Loucy (cell line): Measurements from ENCODE around the gene HSPA12B.

Source experiments
- H2AFZ ChIP-seq: fragments of 200-600 bp; sonication (generic); 2 replicates; pipeline ENCODE4 v1.6.0; 2016; ENCODE audit warnings: antibody characterized with exemption, mild to moderate bottlenecking, low read length, moderate library complexity
- H3F3A ChIP-seq: fragments of 200-600 bp; 2 replicates; pipeline ENCODE4 v1.6.0; 2016; ENCODE audit warnings: antibody characterized with exemption, low read depth, mild to moderate bottlenecking
- H3K27me3 ChIP-seq: fragments of 200-600 bp; sonication (generic); 2 replicates; pipeline ENCODE4 v1.6.1; 2014; ENCODE audit warnings: low read length, mild to moderate bottlenecking; ENCODE audit not compliant: insufficient read depth, poor library complexity, severe bottlenecking
- H3K36me3 ChIP-seq: fragments of 200-600 bp; sonication (generic); 2 replicates; pipeline ENCODE4 v1.6.1; 2016; ENCODE audit warnings: low read length; ENCODE audit not compliant: insufficient read depth
- H3K4me1 ChIP-seq: fragments of 200-600 bp; sonication (generic); 2 replicates; pipeline ENCODE4 v1.5.1; 2014; ENCODE audit warnings: low read length, mild to moderate bottlenecking; ENCODE audit not compliant: insufficient read depth, poor library complexity, severe bottlenecking
- H3K4me2 ChIP-seq: fragments of 200-600 bp; sonication (generic); 2 replicates; pipeline ENCODE4 v1.6.0; 2014; ENCODE audit warnings: antibody characterized with exemption, low read length, low read depth, mild to moderate bottlenecking; ENCODE audit not compliant: poor library complexity, severe bottlenecking
- H3K4me3 ChIP-seq: fragments of 200-600 bp; sonication (generic); 2 replicates; pipeline ENCODE4 v1.5.1; 2014; ENCODE audit warnings: low read length, mild to moderate bottlenecking, mixed read lengths; ENCODE audit not compliant: poor library complexity, severe bottlenecking
- H3K79me2 ChIP-seq: fragments of 200-600 bp; sonication (generic); 2 replicates; pipeline ENCODE4 v1.6.1; 2014; ENCODE audit warnings: low read length; ENCODE audit not compliant: insufficient read depth
- H3K9ac ChIP-seq: fragments of 200-600 bp; sonication (generic); 2 replicates; pipeline ENCODE4 v1.6.0; 2014; ENCODE audit warnings: mild to moderate bottlenecking, low read depth, low read length, moderate library complexity; ENCODE audit not compliant: poor library complexity, severe bottlenecking
- H3K9me2 ChIP-seq: fragments of 200-600 bp; sonication (generic); replicated peaks from 2 replicates; pipeline ENCODE4 v1.6.1; 2016; ENCODE audit warnings: low read depth, low read length, mixed read lengths
- H3K9me3 ChIP-seq: fragments of 200-600 bp; sonication (generic); 2 replicates; pipeline ENCODE4 v1.6.1; 2014; ENCODE audit warnings: mild to moderate bottlenecking, antibody characterized with exemption, low read length, low read depth; ENCODE audit not compliant: insufficient read depth
- H4K20me1 ChIP-seq: fragments of 200-600 bp; sonication (generic); 2 replicates; pipeline ENCODE4 v1.6.0; 2014; ENCODE audit warnings: antibody characterized with exemption, low read length, mild to moderate bottlenecking; ENCODE audit not compliant: insufficient read depth, poor library complexity, severe bottlenecking
- EZH2phosphoT487 ChIP-seq: fragments of 200-600 bp; IDR thresholded peaks from 2 replicates; pipeline ENCODE4 v1.6.1; 2018; ENCODE audit warnings: antibody characterized with exemption, mild to moderate bottlenecking, moderate library complexity, borderline replicate concordance
- TF ChIP-seq, protein P1 (sequence below): fragments of 200-600 bp; sonication (generic); conservative IDR thresholded peaks from 2 replicates; pipeline ENCODE4 v1.5.1; 2014; ENCODE audit warnings: mild to moderate bottlenecking, antibody characterized with exemption, low read length

Gene HSPA12B

DNA sequence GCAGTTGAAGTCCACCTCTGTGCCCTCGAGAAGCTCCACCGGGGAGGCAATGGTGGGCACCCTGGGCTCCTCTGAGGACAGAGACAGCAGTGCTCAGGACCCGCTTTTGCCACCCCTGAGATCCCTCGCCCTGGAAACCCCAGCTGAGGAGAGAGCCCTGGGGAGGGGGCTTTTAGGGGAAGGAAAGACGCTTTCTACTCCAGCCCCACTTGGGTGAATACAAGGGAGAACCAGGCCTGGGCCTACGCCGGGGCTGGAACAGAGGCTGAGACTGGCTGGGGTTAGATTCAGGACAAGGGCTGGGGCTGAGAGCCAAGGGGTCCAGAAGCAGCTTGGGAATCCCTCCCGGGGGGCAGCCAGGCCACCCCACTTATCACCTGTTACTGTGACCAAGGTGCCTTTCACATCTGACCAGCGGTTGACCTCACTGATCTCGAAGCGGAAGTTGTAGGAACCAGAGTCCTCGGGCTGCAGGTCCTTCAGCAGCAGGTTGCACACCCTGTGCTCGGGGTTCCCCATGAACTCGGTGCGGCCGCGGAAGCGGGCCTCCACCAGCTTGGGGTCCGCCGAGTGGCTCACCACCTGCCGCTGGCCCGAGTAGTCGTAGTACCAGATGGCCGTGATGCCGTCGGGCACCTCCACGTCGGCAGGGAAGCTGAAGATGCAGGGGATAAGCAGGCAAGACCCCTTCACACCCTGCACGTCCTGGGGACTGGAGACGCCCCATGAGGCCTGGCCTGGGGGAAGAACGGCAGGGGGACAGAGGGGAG, 26.3 kb upstream of the HSPA12B start:
- no peak overlapping the region for H3K4me2 ChIP-seq
- H3K36me3 ChIP-seq: no peaks in the 10 kb centered on the region
- no peaks in the 10 kb centered on the region for H3K79me2 ChIP-seq
- H2AFZ ChIP-seq: no peak overlapping the region
- H3K9ac ChIP-seq: no peak overlapping the region
- H3K9me3 ChIP-seq: no peaks in the 10 kb centered on the region
- TF ChIP-seq, protein P1, sequence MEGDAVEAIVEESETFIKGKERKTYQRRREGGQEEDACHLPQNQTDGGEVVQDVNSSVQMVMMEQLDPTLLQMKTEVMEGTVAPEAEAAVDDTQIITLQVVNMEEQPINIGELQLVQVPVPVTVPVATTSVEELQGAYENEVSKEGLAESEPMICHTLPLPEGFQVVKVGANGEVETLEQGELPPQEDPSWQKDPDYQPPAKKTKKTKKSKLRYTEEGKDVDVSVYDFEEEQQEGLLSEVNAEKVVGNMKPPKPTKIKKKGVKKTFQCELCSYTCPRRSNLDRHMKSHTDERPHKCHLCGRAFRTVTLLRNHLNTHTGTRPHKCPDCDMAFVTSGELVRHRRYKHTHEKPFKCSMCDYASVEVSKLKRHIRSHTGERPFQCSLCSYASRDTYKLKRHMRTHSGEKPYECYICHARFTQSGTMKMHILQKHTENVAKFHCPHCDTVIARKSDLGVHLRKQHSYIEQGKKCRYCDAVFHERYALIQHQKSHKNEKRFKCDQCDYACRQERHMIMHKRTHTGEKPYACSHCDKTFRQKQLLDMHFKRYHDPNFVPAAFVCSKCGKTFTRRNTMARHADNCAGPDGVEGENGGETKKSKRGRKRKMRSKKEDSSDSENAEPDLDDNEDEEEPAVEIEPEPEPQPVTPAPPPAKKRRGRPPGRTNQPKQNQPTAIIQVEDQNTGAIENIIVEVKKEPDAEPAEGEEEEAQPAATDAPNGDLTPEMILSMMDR: no peak
- TF ChIP-seq EZH2phosphoT487: no peak
- no peaks in the 10 kb centered on the region for H3K9me2 ChIP-seq
- peaks cover 3% of the 10 kb centered on the region for H3K4me1 ChIP-seq
- no peaks in the 10 kb centered on the region for H3F3A ChIP-seq
- H3K27me3 ChIP-seq: no peaks in the 10 kb centered on the region
- no peaks in the 10 kb centered on the region for H4K20me1 ChIP-seq
- H3K4me3 ChIP-seq: no peak overlapping the region

DNA sequence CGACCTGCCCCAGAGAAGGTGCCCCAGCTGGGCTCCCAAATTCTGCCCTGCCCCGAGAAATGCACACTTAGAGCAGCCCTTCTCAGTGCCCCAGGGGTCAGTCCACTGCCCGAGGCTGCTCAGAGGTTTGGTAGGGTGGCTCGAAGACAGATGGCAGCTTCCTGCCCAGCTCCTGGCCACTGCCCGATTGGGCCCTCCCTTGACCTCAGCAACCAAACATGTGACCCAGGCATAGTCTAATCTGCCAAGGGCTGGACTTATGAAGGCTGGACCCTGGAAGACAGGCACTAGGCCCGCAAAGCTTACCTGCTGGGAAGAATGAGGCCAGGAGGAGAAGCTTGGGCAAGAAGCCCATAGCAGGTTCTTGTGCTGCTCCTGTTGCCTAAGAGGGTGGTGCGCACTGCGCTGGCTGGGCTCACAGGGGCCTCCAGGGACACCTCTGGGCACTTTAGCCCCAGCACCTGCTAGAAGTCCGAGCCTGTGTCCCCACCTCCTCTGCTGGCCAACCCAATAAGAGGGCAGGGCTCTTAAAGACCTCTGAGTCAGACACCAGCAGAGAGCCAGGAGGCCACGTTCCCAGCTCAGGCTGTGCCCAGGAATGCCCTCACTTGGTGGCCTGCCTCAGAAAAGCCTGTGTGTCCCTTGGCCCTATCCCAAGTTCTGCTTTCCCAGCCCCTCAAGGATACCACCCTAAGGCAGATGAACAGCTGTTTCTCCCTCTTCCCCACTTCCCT, 25.5 kb upstream of the HSPA12B start:
- TF ChIP-seq, protein P1: no peak
- TF ChIP-seq EZH2phosphoT487: no peak
- Histone ChIP-seq H2AFZ (no peak overlapping the region), H3K27me3 (no peaks in the 10 kb centered on the region), H3K4me1 (peaks cover 3% of the 10 kb centered on the region), H3K36me3 (no peaks in the 10 kb centered on the region), H3F3A (no peaks in the 10 kb centered on the region), H3K4me3 (no peak overlapping the region), H3K9me2 (no peaks in the 10 kb centered on the region), H3K4me2 (no peak overlapping the region), H3K9me3 (no peaks in the 10 kb centered on the region), H3K9ac (no peak overlapping the region), H3K79me2 (no peaks in the 10 kb centered on the region), H4K20me1 (no peaks in the 10 kb centered on the region)

DNA sequence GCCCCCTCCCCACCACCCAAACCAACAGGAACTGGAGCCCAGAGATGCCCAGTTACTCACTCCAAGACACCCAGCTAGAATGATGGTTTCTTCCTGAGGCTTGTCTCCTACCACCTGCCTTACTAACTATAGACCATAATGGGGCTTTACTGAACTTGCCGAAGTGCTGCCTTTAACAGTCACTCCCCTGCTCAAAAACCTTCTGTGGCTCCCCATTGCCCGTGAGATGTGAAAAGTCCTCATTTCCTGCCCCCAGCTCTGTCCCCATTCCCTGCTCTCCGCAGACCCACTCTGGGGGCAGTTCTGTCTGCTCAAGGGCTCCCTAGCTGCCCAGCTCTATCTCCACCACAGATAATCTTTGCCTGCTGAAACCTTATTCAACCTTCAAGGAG, 25.0 kb upstream of the HSPA12B start:
- no peak overlapping the region for H3K4me2 ChIP-seq
- no peaks in the 10 kb centered on the region for H3F3A ChIP-seq
- TF ChIP-seq, protein P1: no peak
- TF ChIP-seq EZH2phosphoT487: no peak

More for the DNA sequence above, 25.0 kb upstream of the HSPA12B start:
- H3K9me2 ChIP-seq: no peaks in the 10 kb centered on the region
- H4K20me1 ChIP-seq: no peaks in the 10 kb centered on the region
- no peak overlapping the region for H3K9ac ChIP-seq
- H3K4me3 ChIP-seq: no peak overlapping the region
- H3K27me3 ChIP-seq: no peaks in the 10 kb centered on the region
- H2AFZ ChIP-seq: no peak overlapping the region
- H3K4me1 ChIP-seq: peaks cover 3% of the 10 kb centered on the region
- H3K36me3 ChIP-seq: no peaks in the 10 kb centered on the region
- H3K9me3 ChIP-seq: no peaks in the 10 kb centered on the region
- H3K79me2 ChIP-seq: no peaks in the 10 kb centered on the region
